RWPE1 (cell line): ENCODE measurements around the gene CDHR1.
"Not testable (repeated sequence)": the region's sequence is repeated elsewhere in the genome, so short reads cannot be mapped to it uniquely, and the experiment has no call there.

ENCODE experiments used
- CTCF ChIA-PET: fragments of 350-600 bp; sonication (Branson Sonifier 250); formaldehyde crosslinking; extraction: SDS; loops from one replicate; lab custom pipeline; 2021; lab: Yijun Ruan, JAX
- POLR2A ChIA-PET: fragments of 400-600 bp; formaldehyde crosslinking; extraction: SDS; loops from one replicate; lab custom pipeline; 2020; ENCODE audit warnings: antibody characterized with exemption; ENCODE audit not compliant: low non-redundant PET; lab: Yijun Ruan, JAX
- DNase-seq: peaks from one replicate; pipeline ENCODE4 v3.0.0; 2012; ENCODE audit warnings: low spot score
- H3K27ac ChIP-seq: fragments of 450-650 bp; 2 replicates; pipeline ENCODE4 v1.5.1; 2017
- TF ChIP-seq, protein P1 (sequence below): fragments of 450-650 bp; conservative IDR thresholded peaks from 2 replicates; pipeline ENCODE4 v1.5.1; 2017; ENCODE audit warnings: low read depth, mild to moderate bottlenecking

Gene CDHR1

DNA sequence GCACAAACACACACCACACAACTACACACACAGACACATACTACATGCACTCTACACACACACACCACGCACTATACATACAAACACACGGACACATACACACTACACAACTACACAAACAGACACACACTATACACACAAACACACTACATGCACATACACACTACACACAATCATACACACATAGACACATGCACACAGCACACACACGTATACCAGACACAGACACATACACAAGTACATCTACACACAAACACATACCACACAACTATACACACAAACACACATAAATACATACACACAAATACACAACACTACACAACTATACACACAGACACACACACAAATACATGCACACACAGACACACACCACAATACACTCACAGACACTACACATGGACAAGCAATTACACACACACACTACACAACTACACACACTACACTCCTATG is 16.2 kb upstream of the CDHR1 start:
- no peak for DNase-seq
- TF ChIP-seq, protein P1, sequence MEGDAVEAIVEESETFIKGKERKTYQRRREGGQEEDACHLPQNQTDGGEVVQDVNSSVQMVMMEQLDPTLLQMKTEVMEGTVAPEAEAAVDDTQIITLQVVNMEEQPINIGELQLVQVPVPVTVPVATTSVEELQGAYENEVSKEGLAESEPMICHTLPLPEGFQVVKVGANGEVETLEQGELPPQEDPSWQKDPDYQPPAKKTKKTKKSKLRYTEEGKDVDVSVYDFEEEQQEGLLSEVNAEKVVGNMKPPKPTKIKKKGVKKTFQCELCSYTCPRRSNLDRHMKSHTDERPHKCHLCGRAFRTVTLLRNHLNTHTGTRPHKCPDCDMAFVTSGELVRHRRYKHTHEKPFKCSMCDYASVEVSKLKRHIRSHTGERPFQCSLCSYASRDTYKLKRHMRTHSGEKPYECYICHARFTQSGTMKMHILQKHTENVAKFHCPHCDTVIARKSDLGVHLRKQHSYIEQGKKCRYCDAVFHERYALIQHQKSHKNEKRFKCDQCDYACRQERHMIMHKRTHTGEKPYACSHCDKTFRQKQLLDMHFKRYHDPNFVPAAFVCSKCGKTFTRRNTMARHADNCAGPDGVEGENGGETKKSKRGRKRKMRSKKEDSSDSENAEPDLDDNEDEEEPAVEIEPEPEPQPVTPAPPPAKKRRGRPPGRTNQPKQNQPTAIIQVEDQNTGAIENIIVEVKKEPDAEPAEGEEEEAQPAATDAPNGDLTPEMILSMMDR = no peak
- POLR2A ChIA-PET = no interaction called here
- CTCF ChIA-PET = interaction anchor here (1.0 kb wide), 1 partner anchor 30 kb away, joined by 4 read pairs; no protein-coding TSS in a partner anchor
- H3K27ac ChIP-seq = peak overlapping the region; percentile 80; the same call in 1 of the 2 replicates

DNA sequence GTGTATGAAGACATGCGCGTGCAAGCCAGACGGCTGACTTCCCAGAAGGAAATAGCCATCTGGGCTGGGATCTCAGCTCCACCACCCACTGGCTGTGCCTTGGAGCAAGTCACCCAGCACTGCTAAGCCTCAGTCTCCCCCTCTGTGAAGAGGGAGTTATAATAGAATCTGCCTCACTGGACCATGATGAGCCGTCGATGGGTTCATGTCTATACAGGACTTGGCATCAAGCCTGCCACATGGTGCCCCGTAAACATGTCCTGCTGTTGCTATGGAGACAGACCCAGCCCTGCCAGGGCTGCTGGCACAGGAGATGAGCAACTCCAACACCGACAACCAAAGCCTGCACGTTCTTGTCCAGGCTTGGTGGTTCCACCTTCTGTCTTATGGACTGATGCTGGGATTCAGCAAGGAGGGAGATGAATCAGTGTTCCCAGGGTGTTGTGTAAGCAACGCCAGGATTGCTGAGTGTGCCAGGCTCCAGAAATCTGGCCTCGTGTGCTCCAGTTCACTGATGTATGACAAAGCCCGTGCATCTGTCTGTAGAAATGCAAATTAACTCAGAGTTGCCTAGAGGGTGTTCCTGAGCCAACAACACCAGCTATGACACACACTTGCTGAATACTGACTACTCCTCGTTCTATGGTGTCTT is 15.2 kb upstream of the CDHR1 start:
- peak; percentile 98 for DNase-seq
- ChIA-PET CTCF (no interaction called here), POLR2A (no interaction called here)
- peak overlapping the region; percentile 95 for H3K27ac ChIP-seq
- TF ChIP-seq, protein P1 = no peak

DNA sequence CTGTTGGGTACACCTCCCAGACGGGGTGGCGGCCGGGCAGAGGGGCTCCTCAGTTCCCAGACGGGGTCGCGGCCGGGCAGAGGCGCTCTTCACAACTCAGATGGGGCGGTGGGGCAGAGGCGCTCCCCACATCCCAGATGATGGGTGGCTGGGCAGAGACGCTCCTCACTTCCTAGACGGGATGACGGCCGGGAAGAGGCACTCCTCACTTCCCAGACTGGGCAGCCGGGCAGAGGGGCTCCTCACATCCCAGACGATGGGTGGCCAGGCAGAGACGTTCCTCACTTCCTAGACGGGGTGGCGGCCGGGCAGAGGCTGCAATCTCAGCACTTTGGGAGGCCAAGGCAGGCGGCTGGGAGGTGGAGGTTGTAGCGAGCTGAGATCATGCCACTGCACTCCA is 14.0 kb upstream of the CDHR1 start:
- DNase-seq, CTCF ChIA-PET, POLR2A ChIA-PET: not testable (repeated sequence)
- H3K27ac ChIP-seq = peak overlapping the region; percentile 95

DNA sequence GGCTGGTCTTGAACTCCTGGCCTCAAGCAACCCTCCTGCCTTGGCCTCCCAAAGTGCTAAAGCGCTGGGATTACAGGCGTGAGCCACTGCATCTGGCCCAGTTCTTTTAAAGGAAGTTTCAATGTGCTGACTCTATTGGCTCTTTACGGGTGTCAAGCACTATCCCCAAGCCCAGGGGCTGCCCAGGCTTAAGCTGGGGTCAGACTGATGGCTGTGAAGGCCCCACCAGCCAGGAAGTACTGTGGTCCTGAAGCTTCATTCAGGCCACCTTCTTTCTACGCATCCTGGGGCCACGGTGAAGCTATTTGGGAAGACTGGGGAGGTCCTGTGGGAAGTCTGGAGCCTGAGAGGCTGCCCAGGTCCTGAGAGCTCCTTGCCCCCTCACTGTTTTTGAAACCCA is 12.7 kb upstream of the CDHR1 start:
- no peak for DNase-seq
- TF ChIP-seq, protein P1 = no peak
- POLR2A ChIA-PET = no interaction called here

DNA sequence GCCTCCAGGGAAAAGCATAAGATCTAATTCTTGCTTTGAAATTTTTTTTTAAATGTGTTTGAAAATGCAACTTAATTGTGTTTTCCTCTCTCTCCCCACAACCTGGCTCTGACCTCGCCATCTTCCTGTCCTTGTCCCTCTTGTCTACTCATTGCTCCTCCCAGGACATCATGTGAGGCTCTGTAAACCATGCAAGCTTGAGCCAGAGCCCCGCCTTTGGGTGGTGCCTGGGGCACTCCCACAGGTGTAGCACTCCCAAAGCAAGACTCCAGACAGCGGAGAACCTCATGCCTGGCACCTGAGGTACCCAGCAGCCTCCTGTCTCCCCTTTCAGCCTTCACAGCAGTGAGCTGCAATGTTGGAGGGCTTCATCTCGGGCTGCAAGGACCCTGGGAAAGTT is 9.8 kb upstream of the CDHR1 start:
- DNase-seq = no peak
- CTCF ChIA-PET = no interaction called here
- TF ChIP-seq, protein P1 = no peak
- H3K27ac ChIP-seq = no peak overlapping the region
- POLR2A ChIA-PET = no interaction called here

More for the DNA sequence above, 12.7 kb upstream of the CDHR1 start:
- CTCF ChIA-PET = interaction anchor here (0.6 kb wide), 1 partner anchor 9 kb away, joined by 3 read pairs; no protein-coding TSS in a partner anchor
- H3K27ac ChIP-seq = peak overlapping the region; percentile 95

DNA sequence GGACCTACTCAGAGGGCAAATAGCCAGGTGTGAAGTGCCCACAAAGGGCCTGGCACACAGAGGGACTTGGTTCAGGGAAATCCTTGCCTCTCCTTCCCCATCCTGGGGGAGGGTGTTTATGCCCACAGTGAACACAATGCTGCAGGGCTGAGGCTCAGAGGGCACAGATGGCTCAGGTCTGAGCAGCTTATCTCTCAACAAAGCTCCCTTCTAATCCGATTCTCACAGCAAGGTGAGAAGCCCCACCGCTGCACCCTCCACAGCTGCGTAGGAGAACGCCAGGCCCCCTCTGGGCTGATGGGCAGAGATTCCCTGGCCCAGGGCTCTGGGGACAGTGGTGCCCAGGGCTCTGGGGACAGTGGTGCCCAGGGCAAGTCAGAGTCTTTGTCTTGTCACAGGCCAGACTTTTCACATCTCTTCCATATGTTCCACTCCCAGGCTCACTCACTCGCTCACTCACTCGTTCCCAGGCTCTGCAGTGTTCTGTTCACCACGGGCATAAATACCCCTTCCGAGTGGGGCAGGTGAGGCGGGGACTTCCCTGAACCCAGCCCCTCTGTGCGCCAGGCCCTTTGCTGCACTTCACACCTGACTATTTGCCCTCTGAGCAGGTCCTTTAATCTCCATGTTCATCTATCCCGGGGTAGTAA is 8.7 kb upstream of the CDHR1 start:
- POLR2A ChIA-PET = no interaction called here
- TF ChIP-seq, protein P1 = no peak
- no peak for DNase-seq
- no peak overlapping the region for H3K27ac ChIP-seq
- CTCF ChIA-PET = no interaction called here

DNA sequence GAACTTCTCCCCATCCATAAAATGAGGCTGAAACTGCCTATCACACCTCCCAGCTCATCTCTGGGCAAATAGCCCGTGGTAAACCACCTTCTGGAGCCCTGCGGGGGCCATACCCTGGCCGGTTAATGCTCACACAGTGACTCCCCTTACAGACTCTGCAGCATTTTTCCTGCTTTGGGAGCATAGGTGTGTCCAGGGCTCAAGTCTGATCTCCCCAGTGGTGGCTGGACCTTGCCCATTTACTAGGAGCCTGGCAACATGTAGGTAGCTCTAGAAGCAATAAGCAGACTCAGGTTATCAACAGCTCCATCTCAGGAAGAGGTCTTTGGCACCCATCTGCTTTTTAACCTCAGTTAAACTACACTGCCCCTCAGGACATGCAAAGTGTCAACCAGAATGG is 5.5 kb upstream of the CDHR1 start:
- DNase-seq = no peak
- POLR2A ChIA-PET = no interaction called here
- TF ChIP-seq, protein P1 = no peak
- CTCF ChIA-PET = no interaction called here
- no peak overlapping the region for H3K27ac ChIP-seq
